Limb (tissue), 2 donors: ENCODE data around the gene TSPAN31.
"Not testable (repeated sequence)": the region's sequence is repeated elsewhere in the genome, so short reads cannot be mapped to it uniquely, and the experiment has no call there.

Experiments used
- DNase-seq, 2 donors: peaks; one replicate each; pipeline ENCODE4 v3.0.0-alpha.2; 2016; ENCODE audit errors: extremely low spot score in 2 of 2

TSPAN31 gene

DNA sequence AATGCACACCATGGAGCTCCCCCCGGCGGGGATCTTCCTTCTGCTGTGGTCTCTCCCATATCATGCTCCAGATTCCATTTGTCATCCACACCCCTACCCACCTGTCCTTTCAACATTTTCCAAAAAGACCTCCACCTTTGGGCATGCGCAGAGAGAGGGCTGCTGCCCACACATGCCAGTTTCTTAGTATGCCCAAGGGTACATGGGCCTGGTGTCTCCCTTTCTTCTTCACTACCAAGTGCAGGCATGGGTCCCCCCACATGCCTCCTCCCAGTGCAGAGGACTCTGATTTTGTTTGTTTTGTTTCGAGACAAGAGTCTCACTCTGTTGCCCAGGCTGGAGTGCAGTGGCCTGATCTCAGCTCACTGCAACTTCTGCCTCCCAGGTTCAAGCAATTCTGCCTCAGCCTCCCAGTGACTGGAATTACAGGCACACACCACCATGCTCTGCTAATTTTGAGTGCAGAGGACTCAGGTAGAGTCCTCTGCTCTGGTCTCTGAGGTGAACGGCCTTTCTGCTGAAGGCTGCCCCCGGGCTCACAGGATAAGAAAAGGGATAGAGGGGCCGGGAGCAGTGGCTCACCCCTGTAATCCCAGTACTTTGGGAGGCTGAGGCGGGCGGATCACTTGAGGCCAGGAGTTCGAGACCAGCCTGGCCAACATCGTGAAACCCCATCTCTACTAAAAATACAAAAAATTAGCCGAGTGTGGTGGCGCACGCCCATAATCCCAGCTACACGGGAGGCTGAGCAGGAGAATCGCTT, 22.8 kb upstream of the TSPAN31 start:
- not testable (repeated sequence) for DNase-seq

DNA sequence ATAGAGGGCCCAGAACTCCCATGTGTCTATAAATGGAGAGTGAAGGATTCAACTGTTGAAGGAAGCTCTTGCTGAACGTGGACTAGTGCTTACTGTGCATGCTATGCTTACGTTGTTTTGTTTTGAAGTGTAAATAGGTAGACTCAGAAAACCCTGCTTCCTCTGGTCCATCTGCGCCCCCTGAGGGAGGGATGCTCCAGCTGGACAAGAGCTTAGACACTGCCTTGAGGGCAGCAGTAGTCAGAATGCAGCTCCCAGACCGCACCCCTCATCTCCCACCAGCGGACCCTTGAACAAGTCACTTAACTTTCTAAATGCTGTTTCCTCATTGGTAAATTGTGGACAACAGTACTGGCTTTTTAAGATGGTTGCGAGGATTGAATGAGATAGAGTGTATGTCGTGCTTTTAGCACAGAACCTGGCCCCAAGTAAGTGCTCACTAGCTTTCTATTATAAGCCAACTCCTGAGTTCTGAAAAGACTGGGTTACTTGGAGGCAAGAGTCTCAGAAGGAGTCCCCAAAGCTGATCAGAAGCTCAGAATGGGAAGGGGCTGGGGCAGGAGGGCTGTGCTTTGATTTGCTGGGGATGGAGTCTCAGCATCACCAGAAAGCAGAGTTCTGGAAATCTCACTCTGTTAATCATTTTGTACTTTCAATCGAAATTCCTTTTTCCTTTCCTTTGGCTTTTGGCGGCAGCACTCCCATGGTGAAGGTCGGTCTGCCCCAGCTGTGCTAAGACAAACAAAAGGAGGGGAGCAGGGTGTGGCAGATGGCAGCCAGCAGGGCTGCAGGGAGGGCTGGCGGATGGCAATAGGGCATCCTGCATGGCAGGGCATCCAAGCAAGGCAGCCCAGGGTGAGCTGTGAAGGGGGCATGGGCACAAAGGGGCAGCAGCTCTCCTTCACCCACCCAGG, 21.9 kb upstream of the TSPAN31 start:
- no peak for DNase-seq

DNA sequence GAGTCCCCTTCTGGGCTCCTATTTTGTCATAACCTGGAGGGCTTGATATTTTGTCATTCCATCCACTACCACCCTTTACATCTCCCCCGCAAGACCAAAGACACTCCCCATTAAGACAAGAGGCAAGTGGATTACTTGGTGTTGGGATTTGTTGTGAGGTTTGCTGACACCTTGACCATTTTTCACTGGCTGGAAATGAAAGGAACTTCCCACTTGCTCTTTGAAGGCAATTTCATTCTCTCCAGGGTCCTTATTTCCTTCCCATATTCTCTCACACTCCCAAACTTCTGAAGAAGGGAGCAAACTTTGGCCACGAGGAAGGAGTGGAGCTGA, 21.2 kb upstream of the TSPAN31 start:
- DNase-seq, result no peak

DNA sequence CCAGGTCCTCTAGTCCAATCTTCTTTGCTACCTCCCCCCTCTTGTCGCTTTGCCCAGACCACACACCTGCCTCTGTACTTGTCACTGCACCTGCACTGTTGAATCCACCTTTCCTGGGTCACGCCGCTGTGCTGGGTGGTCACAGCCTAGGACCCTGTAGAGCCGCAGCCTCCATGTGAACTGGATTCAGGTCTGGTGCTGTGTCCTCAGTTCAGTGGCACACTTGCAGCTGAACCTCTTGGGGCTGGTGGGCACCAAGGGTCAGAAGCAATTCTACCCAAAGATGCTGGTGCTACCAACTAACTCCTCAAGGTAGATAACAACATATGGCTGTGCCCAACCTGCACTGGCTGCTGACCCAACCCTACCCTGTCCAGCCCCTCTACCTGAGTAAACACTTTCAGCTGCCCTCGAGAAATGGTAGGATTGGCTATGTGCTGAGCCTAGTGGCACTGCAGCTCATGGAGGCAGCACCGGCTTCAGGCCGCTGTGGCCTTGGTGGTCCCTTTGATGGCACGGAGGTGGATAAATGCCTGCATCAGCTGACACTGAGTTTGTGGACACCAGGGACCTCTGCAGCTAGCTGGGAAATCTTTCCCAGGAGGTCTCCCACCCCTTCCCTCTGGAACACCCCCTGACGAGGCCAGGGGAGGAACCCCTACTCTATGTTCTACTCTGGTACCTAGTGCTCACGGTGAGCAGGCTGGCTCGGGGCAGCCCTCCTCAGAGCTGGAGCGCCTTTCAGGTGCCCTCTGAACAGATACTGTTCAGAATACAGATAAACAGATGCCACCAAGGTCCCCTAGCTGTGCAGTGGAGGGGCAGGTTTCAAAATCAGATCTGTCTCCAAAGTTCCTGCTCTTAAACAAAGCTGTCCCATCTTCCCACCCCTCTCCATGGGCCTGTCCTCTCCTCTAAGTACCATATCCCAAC, 20.6 kb upstream of the TSPAN31 start:
- DNase-seq, result no peak

- DNase-seq, result no peak
Observed at GRCh38 chr12:57724936-57725740, 19.7 kb upstream of the TSPAN31 start.

DNA sequence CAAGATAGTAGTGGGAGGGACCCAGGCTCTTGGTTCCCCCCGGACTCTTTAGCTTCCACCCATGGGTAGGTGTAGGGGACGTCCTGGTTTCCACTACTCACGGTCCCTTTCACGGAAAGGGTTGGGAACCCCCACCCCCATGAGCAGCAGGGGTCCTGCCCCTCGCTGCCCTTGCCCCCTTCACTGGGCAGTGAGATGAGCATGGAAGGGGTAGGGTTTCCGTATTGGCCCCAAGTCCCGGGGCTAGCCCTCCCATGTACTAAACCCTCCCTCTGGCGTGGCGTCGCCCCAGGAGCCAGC, 19.0 kb upstream of the TSPAN31 start:
- DNase-seq, result no peak

GRCh38 chr12:57726151-57726883, 18.5 kb upstream of the TSPAN31 start:
- DNase-seq, result peak; percentile 62 to 81

DNA sequence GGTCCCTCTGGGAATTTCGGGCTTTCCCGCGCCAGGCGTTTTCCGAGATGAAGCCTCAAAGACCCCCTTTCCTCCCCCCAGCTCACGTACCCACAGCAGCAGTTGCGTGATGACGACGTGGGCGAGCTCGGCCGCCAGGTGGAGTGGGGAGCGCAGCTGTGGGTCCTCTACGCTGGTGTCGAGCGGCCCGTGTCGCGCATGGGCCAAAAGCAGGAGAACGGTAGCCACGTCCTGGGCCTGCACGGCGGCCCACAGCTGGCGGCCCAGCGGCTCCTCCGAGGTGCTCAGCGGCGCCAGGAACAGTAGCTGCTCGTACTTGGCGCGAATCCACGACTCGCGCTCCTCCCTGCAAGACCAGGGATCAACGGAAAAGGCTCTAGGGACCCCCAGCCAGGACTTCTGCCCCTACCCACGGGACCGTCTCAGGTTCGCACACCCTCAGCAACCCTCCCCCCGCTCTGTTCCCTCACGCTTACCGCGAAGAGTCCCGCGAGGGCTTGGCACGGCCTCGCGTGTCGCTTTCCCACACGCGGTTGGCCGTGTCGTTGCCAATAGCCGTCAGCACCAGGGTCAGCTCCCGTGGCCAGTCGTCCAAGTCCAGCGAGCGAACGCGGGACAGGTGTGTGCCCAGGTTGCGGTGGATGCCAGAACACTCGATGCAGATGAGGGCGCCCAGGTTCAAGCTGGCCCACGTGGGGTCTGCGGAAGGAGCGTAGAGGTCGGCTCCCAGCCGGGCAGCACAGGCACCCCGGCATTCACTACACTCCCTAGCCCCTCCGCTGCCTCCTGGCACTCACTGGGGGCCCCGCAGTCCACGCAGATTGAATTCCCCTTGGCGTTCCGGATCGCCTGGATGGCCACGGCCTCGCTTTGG, 17.7 kb upstream of the TSPAN31 start:
- DNase-seq, result peak; percentile 10 to 64

GRCh38 chr12:57727758-57728395, 17.0 kb upstream of the TSPAN31 start:
- DNase-seq, result no peak

DNA sequence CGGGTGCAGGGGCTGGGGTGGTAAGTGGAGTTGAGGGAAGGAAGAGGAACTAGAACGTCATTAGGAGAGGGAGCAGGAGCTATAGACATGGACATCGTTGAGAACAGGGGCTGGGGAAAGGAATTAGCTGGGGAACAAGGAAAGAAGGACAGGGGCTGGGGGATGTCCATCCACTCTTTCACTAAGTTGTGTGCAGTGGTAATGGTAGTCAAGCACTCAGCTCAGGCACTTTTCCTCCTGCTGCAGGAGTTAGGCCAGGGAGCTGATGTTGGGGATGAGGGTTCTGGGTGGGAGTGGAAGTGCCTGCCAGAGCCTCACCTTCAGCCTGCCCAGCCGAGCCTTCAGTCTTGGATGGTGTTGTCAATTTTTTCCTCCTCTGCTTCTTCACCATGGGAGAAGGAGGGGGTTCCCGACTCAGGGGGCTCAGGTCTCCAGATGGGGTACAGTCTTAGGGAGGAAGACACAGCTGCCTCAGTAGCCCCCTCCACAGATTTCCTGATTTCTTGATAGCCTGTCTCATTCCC, 15.5 kb upstream of the TSPAN31 start:
- no peak for DNase-seq

GRCh38 chr12:57730336-57731067, 14.3 kb upstream of the TSPAN31 start:
- peak in 1 of 2 donors; percentile 23 for DNase-seq

- DNase-seq, result peak in 1 of 2 donors; percentile 18
Observed at GRCh38 chr12:57731411-57732080, 13.3 kb upstream of the TSPAN31 start.

- DNase-seq, result peak in 1 of 2 donors; percentile 18
Observed at GRCh38 chr12:57732270-57732669, 12.6 kb upstream of the TSPAN31 start.

DNA sequence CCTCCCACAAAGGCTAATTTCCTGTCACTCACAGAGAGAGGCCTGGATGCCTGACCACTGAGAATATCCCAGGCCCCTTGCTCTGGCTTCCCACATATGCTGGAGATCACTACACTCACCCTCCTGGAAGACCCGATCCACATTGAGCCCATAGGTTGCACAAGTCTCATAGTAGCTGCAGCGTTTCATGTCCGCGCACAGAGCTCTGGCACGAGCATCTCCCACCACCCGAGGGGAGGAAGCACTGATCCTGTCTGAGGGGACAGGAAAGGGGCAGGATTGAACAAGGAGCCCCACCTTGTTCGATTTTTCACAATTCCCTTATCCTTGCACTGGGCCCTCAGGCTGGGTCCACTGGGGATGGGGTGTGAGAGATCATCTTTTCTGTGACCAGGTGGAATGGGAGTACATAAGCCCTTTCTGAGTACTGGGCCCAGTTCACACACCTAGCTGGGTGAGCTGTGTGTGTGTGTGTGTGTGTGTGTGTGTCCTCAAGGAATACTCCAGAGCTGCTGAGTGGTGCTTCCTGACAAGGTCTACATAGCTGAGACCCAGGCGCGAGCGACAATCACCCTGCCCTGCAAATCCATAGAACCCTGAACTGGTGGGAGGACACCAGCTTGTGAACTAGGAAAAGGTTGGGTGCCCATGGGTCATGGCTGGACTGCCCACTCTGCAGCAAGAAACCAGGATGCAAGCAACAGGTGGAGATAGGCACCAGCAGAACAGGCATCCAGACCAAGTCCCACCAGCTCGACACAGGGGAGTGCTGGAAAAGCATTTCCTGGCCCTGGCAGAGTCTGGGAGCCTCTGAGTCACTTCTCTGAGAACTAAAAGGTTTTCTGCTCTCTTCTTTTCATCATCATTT, 11.9 kb upstream of the TSPAN31 start:
- peak in 1 of 2 donors; percentile 20 for DNase-seq

- DNase-seq, result no peak
Observed at GRCh38 chr12:57733928-57734327, 10.9 kb upstream of the TSPAN31 start.

DNA sequence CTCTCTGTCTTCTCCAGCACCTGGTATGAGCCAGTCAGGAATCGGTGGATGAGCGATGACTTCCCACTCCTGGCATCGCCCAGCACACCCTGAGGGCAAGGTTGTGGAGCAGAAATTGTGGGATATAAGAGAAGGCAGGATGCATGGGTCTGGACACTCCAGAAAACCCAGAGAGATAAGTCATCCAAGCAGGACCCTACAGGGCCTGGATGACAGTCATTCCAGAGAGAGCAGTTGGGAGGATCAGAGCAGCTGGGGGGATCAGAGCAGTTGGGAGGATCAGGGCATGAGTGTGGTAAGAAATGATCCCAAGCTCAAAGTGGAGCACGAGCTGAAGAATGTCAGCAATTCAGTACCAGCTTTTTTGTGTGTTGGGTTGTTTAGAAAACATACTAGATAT, 10.2 kb upstream of the TSPAN31 start:
- no peak for DNase-seq
